GM13976 (cell line): ENCODE data around the gene HMGN1.

ENCODE experiments used
- DNase-seq: peaks from one replicate; pipeline ENCODE4 v3.0.0; 2012; ENCODE audit warnings: low spot score
- in situ Hi-C: fragments of 300-500 bp; cut with MboI; formaldehyde crosslinking; loops from one replicate; pipeline ENCODE4 v1.12.0; 2022; ENCODE audit warnings: low sequenced_read_pairs, mixed read lengths, inconsistent platforms; ENCODE audit not compliant: unreplicated experiment
- TF ChIP-seq, protein P1 (sequence below): IDR thresholded peaks from 2 replicates; pipeline ENCODE4 v1.5.1; 2012; ENCODE audit warnings: borderline replicate concordance, mild to moderate bottlenecking; ENCODE audit not compliant: insufficient read depth; ENCODE audit errors: extremely low read depth, missing control alignments, control extremely low read depth

The HMGN1 gene

DNA sequence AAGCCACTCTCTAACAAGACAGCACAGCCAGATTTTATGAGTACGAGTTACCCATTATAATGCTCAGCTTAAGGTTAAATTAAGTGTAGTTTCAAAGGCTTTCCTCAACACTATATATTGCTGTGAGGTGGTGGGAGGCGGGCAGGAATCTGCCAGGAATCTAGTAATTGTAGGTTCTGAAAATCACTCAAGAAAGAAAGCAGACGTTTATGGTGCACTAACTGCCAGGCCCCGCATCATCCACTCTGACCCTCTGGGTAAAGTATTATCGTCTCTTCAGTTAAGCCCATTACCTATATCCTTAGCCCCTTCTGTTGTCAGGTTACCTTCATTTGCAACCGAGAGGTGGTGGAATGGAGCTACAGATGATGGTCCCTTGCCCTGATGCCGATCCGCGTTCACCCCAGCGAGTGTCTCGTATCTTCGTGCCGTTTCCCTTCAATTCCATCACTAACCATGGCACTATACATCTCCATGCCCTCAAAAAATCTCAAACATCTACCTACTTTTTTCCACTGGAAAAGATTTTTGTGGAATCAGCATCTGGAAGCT lies 12.4 kb downstream of the HMGN1 start:
- DNase-seq: no peak
- in situ Hi-C loops: no loop called here
- TF ChIP-seq, protein P1, sequence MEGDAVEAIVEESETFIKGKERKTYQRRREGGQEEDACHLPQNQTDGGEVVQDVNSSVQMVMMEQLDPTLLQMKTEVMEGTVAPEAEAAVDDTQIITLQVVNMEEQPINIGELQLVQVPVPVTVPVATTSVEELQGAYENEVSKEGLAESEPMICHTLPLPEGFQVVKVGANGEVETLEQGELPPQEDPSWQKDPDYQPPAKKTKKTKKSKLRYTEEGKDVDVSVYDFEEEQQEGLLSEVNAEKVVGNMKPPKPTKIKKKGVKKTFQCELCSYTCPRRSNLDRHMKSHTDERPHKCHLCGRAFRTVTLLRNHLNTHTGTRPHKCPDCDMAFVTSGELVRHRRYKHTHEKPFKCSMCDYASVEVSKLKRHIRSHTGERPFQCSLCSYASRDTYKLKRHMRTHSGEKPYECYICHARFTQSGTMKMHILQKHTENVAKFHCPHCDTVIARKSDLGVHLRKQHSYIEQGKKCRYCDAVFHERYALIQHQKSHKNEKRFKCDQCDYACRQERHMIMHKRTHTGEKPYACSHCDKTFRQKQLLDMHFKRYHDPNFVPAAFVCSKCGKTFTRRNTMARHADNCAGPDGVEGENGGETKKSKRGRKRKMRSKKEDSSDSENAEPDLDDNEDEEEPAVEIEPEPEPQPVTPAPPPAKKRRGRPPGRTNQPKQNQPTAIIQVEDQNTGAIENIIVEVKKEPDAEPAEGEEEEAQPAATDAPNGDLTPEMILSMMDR: no peak

DNA sequence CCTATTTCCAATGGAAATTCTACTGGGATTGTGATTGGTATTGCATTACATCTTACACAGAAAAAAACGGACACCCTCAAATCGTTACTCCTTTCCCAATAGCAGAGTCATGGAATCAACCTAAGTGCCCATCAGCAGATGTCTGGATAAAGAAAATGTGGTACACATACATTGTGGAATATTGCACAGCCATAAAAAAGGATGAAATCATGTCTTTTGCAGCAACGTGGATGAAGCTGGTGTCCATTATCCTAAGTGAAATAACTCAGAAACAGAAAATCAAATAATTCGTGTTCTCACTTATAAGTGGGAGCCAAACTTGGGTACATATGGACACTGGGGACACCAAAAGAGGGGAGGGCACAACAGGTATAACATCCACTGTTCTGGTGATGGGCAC lies 14.3 kb downstream of the HMGN1 start:
- TF ChIP-seq, protein P1: no peak
- in situ Hi-C loops: no loop called here
- DNase-seq: no peak

DNA sequence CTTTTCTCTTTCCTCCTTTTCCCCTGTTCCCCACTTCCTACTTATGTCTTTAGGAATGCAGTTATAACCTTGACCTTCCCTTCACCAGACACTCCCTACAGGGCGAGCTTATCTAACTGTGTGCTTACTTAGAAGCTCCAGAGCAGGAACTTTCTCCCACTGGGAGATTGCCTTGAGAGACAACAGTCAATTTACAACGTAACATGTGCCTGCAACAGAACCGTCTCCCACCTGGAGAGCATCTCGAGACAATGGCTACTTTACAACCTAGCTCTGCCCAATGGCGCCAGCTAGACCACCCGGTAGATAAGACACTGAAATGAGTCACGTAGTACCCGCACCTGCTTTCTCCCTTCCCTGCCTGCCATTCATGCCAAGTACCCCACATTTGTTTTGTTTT lies 16.7 kb downstream of the HMGN1 start:
- DNase-seq: no peak
- in situ Hi-C loops: no loop called here
- TF ChIP-seq, protein P1: no peak

DNA sequence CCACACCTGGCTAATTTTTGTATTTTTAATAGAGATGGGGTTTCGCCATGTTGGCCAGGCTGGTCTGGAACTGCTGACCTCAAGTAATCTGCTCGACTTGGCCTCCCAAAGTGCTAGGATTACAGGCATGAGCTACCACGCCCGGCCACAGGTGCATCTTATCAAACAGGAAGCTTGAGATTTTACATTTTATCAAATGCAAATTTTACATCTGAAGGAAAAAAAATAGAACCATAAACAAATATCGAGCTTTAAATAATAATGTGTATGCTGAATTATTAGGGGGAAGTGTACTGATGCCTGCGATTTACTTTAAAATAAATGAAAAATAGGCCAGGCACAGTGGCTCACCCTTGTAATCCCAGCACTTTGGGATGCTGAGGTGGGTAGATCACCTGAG lies 18.9 kb downstream of the HMGN1 start:
- no peak for DNase-seq
- TF ChIP-seq, protein P1: no peak
- in situ Hi-C loops: no loop called here

DNA sequence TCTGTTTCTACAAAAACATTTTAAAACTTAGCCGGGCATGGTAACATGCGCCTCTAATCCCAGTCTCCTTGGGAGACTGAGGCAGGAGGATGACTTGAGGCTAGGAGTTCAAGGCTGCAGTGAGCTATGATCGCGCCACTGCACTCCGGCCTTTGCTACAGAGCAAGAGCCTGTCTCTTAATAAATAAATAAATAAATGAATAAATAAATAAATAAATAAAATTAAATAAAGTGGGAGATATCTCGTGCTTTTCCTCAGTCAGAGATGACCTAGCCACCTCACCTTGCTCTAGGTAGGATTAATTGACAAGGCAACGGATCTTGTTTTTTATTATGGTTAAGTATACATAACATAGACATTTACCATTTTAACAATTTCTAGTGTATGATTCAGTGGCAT lies 21.2 kb downstream of the HMGN1 start:
- no peak for DNase-seq
- TF ChIP-seq, protein P1: no peak
- in situ Hi-C loops: no loop called here

DNA sequence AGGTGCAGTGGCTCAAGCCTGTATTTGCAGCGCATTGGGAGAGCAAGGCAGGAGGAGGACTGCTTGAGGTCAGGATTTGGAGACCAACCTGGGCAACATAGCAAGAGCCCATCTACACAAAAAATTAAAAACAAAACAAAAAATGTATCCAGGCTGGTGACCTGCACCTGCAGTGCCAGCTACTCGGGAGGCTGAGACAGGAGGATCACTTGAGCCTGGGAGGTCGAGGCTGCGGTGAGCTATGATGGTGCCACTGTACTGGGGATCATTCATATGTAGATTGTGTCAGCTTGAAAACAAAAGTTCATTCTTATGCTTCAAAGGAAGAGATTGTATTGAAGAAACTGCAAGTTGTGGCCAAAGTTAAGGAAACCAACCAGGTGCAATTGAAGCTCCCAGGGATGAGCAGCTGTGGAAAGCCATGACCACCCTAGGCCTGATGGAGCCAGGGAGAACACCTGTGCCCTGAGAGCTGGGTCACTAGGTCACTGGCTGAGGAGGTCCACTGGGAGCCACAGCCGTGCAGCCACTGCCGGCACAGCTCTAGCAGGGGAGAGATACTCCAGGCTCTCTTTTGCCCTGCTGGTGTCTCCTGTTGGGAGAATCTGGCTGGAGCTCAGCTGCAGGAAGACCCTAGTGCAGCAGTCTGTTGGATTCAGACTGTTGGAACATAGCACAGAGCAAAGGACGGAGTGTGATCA lies 22.1 kb downstream of the HMGN1 start:
- in situ Hi-C loops: no loop called here
- TF ChIP-seq, protein P1: no peak
- DNase-seq: no peak
